H1 (cell line): Measurements from ENCODE around the gene DSTYK. TPM values are rescaled to one million over a fixed set of nuclear protein-coding genes. Genes with fewer than 3 reads are reported as not detected.

ENCODE experiments used
- CTCF ChIA-PET: fragments of 300-600 bp; sonication (Branson Sonifier 250); formaldehyde crosslinking; loops from one replicate; lab custom pipeline; 2021; ENCODE audit not compliant: partially characterized antibody; lab: Charles Lee
- POLR2A ChIA-PET: fragments of 300-600 bp; sonication (Branson Sonifier 250); formaldehyde crosslinking; loops from one replicate; lab custom pipeline; 2021; ENCODE audit warnings: inconsistent platforms; ENCODE audit not compliant: partially characterized antibody; lab: Charles Lee
- DNase-seq, 2 experiments: peaks; one replicate each; pipeline versions ENCODE4 v3.0.0 to v3.0.0-alpha.2; 2010 to 2022; ENCODE audit warnings: low spot score in 2 of 2, low read depth in 1 of 2, mixed read lengths in 1 of 2
- FAIRE-seq: peaks from 2 replicates; lab custom pipeline; 2011; peaks lifted over from hg19 to GRCh38; lab: Jason Lieb, UNC
- H2AFZ ChIP-seq: 2 replicates; pipeline ENCODE4 v1.8.1; 2012; ENCODE audit warnings: low read length, inconsistent platforms
- H2AK5ac ChIP-seq: 2 replicates; pipeline ENCODE4 v1.6.1; 2013; ENCODE audit warnings: low read depth, low read length
- H2BK120ac ChIP-seq: replicated peaks from 2 replicates; pipeline ENCODE3; 2013; ENCODE audit warnings: low read depth, low read length, inconsistent platforms
- H2BK12ac ChIP-seq: 2 replicates; pipeline ENCODE4 v1.6.1; 2013; ENCODE audit warnings: low read depth, low read length
- H2BK15ac ChIP-seq: 2 replicates; pipeline ENCODE4 v1.6.1; 2013; ENCODE audit warnings: low read length
- H2BK20ac ChIP-seq: 2 replicates; pipeline ENCODE4 v1.6.1; 2013; ENCODE audit warnings: low read length
- H2BK5ac ChIP-seq: 2 replicates; pipeline ENCODE4 v1.6.1; 2013; ENCODE audit warnings: low read depth, low read length
- H3K14ac ChIP-seq: 2 replicates; pipeline ENCODE4 v1.6.1; 2013; ENCODE audit warnings: inconsistent platforms; ENCODE audit not compliant: insufficient read length
- H3K18ac ChIP-seq: 2 replicates; pipeline ENCODE4 v1.6.1; 2013; ENCODE audit warnings: low read length; ENCODE audit errors: extremely low read depth
- H3K23ac ChIP-seq: 2 replicates; pipeline ENCODE4 v1.6.1; 2013; ENCODE audit warnings: inconsistent platforms; ENCODE audit not compliant: insufficient read length
- H3K23me2 ChIP-seq: 2 replicates; pipeline ENCODE4 v1.6.1; 2013; ENCODE audit warnings: low read depth, low read length
- H3K27ac ChIP-seq: 2 replicates; pipeline ENCODE4 v1.6.1; 2011; ENCODE audit warnings: low read depth, low read length, inconsistent platforms
- H3K27me3 ChIP-seq, 4 experiments: replicated peaks in 1 of 4; 1 replicate in 1 of 4; 2 replicates in 3 of 4; pipeline versions ENCODE4 v1.6.1 to v1.8.1; 2011 to 2013; ENCODE audit warnings: low read length in 3 of 4, mild to moderate bottlenecking in 3 of 4, inconsistent platforms in 2 of 4, mixed read lengths in 2 of 4, moderate library complexity in 1 of 4; ENCODE audit not compliant: control insufficient read depth in 3 of 4, insufficient read depth in 3 of 4; ENCODE audit errors: extremely low read depth in 1 of 4
- H3K36me3 ChIP-seq, 4 experiments: 2 replicates each; pipeline versions ENCODE4 v1.6.1 to v1.8.1; 2011 to 2013; ENCODE audit warnings: mild to moderate bottlenecking in 4 of 4, low read length in 3 of 4, moderate library complexity in 2 of 4, control low read depth in 1 of 4, inconsistent platforms in 1 of 4; ENCODE audit not compliant: insufficient read depth in 4 of 4, control insufficient read depth in 2 of 4
- H3K4ac ChIP-seq: replicated peaks from 2 replicates; pipeline ENCODE3; 2013; ENCODE audit warnings: low read length, low read depth, mixed read lengths, inconsistent platforms; ENCODE audit not compliant: insufficient read length
- H3K4me1 ChIP-seq, 4 experiments: replicated peaks in 1 of 4; 1 replicate in 1 of 4; 2 replicates in 3 of 4; pipeline versions ENCODE4 v1.6.1 to v1.8.1; 2011 to 2013; ENCODE audit warnings: low read length in 3 of 4, inconsistent platforms in 2 of 4, mixed read lengths in 1 of 4; ENCODE audit not compliant: insufficient read depth in 4 of 4, control insufficient read depth in 3 of 4
- H3K4me2 ChIP-seq, 2 experiments: 2 replicates each; pipeline versions ENCODE4 v1.6.1 to v1.8.1; 2011 to 2013; ENCODE audit warnings: low read depth in 2 of 2, low read length in 2 of 2, control low read depth in 1 of 2, inconsistent platforms in 1 of 2, mild to moderate bottlenecking in 1 of 2; ENCODE audit not compliant: insufficient read depth in 1 of 2
- H3K4me3 ChIP-seq, 4 experiments: fragments of 200-600, 300-600 bp in 1 of 4; sonication (generic), shearing (Covaris generic), sonication (Bioruptor Twin) in 1 of 4; 2 replicates each; pipeline versions ENCODE4 v1.5.1 to v1.8.1; 2011 to 2016; ENCODE audit warnings: low read length in 4 of 4, low read depth in 3 of 4, control low read depth in 2 of 4, inconsistent platforms in 2 of 4, mild to moderate bottlenecking in 2 of 4, mixed read lengths in 1 of 4, moderate library complexity in 1 of 4; ENCODE audit not compliant: insufficient read depth in 2 of 4; ENCODE audit errors: extremely low read depth in 1 of 4
- H3K56ac ChIP-seq: replicated peaks from 2 replicates; pipeline ENCODE3; 2013; ENCODE audit warnings: low read depth, mild to moderate bottlenecking, mixed read lengths, low read length, inconsistent platforms; ENCODE audit not compliant: insufficient read length
- H3K79me1 ChIP-seq: 2 replicates; pipeline ENCODE4 v1.6.1; 2013; ENCODE audit warnings: low read depth, low read length, control low read depth
- H3K79me2 ChIP-seq, 2 experiments: 2 replicates each; pipeline versions ENCODE4 v1.6.1 to v1.8.1; 2012 to 2013; ENCODE audit warnings: low read length in 2 of 2, mild to moderate bottlenecking in 2 of 2, inconsistent platforms in 1 of 2; ENCODE audit not compliant: insufficient read depth in 2 of 2, control insufficient read depth in 1 of 2
- H3K9ac ChIP-seq, 4 experiments: replicated peaks in 1 of 4; 1 replicate in 1 of 4; 2 replicates in 3 of 4; pipeline versions ENCODE4 v1.6.1 to v1.8.1; 2011 to 2013; ENCODE audit warnings: low read depth in 3 of 4, low read length in 3 of 4, control low read depth in 2 of 4, mild to moderate bottlenecking in 2 of 4, moderate library complexity in 2 of 4, inconsistent platforms in 1 of 4; ENCODE audit errors: extremely low read depth in 1 of 4
- H3K9me3 ChIP-seq, 2 experiments: 2 replicates each; pipeline versions ENCODE4 v1.6.1 to v1.8.1; 2012 to 2013; ENCODE audit warnings: mild to moderate bottlenecking in 2 of 2, moderate library complexity in 2 of 2, control low read depth in 1 of 2, inconsistent platforms in 1 of 2, low read depth in 1 of 2, low read length in 1 of 2, mixed read lengths in 1 of 2; ENCODE audit not compliant: insufficient read depth in 2 of 2
- H4K20me1 ChIP-seq, 2 experiments: replicated peaks in 1 of 2; 2 replicates each; pipeline versions ENCODE3 to v1.8.1; 2011 to 2013; ENCODE audit warnings: inconsistent platforms in 2 of 2, low read length in 2 of 2, mild to moderate bottlenecking in 1 of 2; ENCODE audit not compliant: insufficient read depth in 2 of 2, control insufficient read depth in 1 of 2
- H4K5ac ChIP-seq: 2 replicates; pipeline ENCODE4 v1.6.1; 2013; ENCODE audit warnings: low read length, low read depth, mixed read lengths, inconsistent platforms; ENCODE audit not compliant: insufficient read length
- H4K8ac ChIP-seq: 2 replicates; pipeline ENCODE4 v1.8.0; 2013; ENCODE audit warnings: mild to moderate bottlenecking, moderate library complexity, low read length, inconsistent platforms; ENCODE audit not compliant: insufficient read depth; ENCODE audit errors: extremely low read depth
- H4K91ac ChIP-seq: replicated peaks from 2 replicates; pipeline ENCODE3; 2013; ENCODE audit warnings: low read length, mixed read lengths, inconsistent platforms; ENCODE audit not compliant: insufficient read length
- RNF2 ChIP-seq: fragments of 200-900, 300-1000 bp; sonication (generic); IDR thresholded peaks from 2 replicates; pipeline ENCODE4 v1.7.1; 2016; ENCODE audit warnings: borderline replicate concordance, low read depth, mild to moderate bottlenecking, antibody characterized with exemption, low read length; ENCODE audit not compliant: poor library complexity, severe bottlenecking; ENCODE audit errors: missing control alignments
- WGBS, 2 experiments: shearing (Covaris generic) in 1 of 2; methylation state at CpG; one replicate each; pipeline versions ENCODE4 v1.1.6 to v1.1.7; 2013 to 2015; ENCODE audit warnings: low lambda C conversion rate in 2 of 2, mixed read lengths in 2 of 2, inconsistent platforms in 1 of 2, low coverage in 1 of 2, missing lambda C conversion rate in 1 of 2; ENCODE audit not compliant: insufficient replicate concordance in 2 of 2, insufficient coverage in 1 of 2, insufficient read length in 1 of 2; ENCODE audit errors: extremely low coverage in 1 of 2, missing lambda C conversion rate in 1 of 2; 5-methylcytosine and 5-hydroxymethylcytosine counted together
- polyA plus RNA-seq, 7 experiments: library from polyadenylated mRNA; depleted of rRNA in 3 of 7; stranded (reverse) in 5 of 7; unstranded in 2 of 7; fragments of >200 nt in 5 of 7; fragments of 200-250 nt in 2 of 7; gene quantifications; 1 replicate in 5 of 7; 2 replicates in 1 of 7; 4 replicates in 1 of 7; pipeline versions ENCODE4 v1.2.1 to v1.2.3, GENCODE V29; 2011 to 2013; ENCODE audit warnings: missing spikeins in 2 of 7, mixed read lengths in 2 of 7
- total RNA-seq: library from RNA; stranded (reverse); fragmentation: NEBNext Ultra II Directional; extraction: Animal tissue kit (Norgen Biotek cat#: 25700); gene quantifications from 2 replicates; pipeline ENCODE4 v1.2.1, GENCODE V29; 2021

DSTYK gene
- total and polyA plus RNA-seq, 2 of the 8 experiments (the other 6 are each of a cell fraction or from before 2014, with no cell fraction given): 2.7 to 8.5 TPM

DNA sequence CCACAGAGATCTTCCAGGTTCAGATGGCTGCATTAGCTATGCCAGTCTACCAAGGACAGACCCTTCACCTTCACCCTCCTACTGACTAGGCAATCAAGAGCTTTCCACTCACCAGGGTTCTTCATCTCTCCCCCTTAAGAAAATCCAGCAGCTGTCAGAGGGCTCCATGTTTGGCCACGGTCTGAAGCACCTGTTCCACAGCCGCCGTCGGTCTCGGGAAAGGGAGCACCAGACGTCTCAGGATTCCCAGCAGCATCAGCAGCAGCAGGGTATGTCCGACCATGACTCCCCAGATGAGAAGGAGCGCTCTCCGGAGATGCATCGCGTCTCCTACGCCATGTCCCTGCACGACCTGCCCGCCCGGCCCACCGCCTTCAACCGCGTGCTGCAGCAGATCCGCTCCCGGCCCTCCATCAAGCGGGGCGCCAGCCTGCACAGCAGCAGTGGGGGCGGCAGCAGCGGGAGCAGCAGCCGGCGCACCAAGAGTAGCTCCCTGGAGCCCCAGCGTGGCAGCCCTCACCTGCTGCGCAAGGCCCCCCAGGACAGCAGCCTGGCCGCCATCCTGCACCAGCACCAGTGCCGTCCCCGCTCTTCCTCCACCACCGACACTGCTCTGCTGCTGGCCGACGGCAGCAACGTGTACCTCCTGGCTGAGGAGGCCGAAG lies 30.0 kb upstream of the DSTYK start:
- H3K79me2 ChIP-seq: no peaks in the 10 kb centered on the region
- H4K5ac ChIP-seq: no peak overlapping the region
- H3K23ac ChIP-seq: no peak overlapping the region
- H3K18ac ChIP-seq: no peak overlapping the region
- POLR2A ChIA-PET: interaction anchor here (4.2 kb wide), 1 partner anchor 10 kb away, joined by 11 read pairs; no protein-coding TSS in a partner anchor
- WGBS, 2 experiments: 95% methylated on average over 36 of the region's 36 CpGs; no CpG with 5 or more reads in 1 of the 2 experiments
- H3K4me1 ChIP-seq: no peaks in the 10 kb centered on the region
- no peak overlapping the region for H2BK20ac ChIP-seq
- H3K4me3 ChIP-seq: no peak overlapping the region
- no peaks in the 10 kb centered on the region for H3K23me2 ChIP-seq
- no peak overlapping the region for H3K14ac ChIP-seq
- no peak overlapping the region for H3K27ac ChIP-seq
- CTCF ChIA-PET: interaction anchor here (1.0 to 40.8 kb wide), 4 partner anchors 2 to 180 kb away, joined by 3 to 1035 read pairs (median 520); partner anchors contain the start of gene TMCC2
- no peak overlapping the region for H4K91ac ChIP-seq
- no peak overlapping the region for H3K4me2 ChIP-seq
- H3K79me1 ChIP-seq: peaks cover 1% of the 10 kb centered on the region; the same call in 1 of the 2 replicates
- H4K8ac ChIP-seq: no peak overlapping the region
- H2BK12ac ChIP-seq: no peak overlapping the region
- H3K27me3 ChIP-seq: no peaks in the 10 kb centered on the region
- no peak overlapping the region for H3K4ac ChIP-seq
- H4K20me1 ChIP-seq: peaks cover 0 to 1% of the 10 kb centered on the region in 2 experiments
- no peak overlapping the region for H2BK120ac ChIP-seq
- no peak overlapping the region for H3K9ac ChIP-seq
- TF ChIP-seq RNF2: no peak
- H2BK5ac ChIP-seq: no peak overlapping the region
- no peak overlapping the region for H3K56ac ChIP-seq
- no peak overlapping the region for H2AFZ ChIP-seq
- DNase-seq (no peak), FAIRE-seq (no peak)
- no peaks in the 10 kb centered on the region for H3K9me3 ChIP-seq
- H3K36me3 ChIP-seq: peaks cover 0 to 5% (median 2%) of the 10 kb centered on the region in 4 experiments; a peak in 3 of 8 replicates
- H2BK15ac ChIP-seq: no peak overlapping the region
- H2AK5ac ChIP-seq: no peak overlapping the region
